Measurements from ENCODE around the gene CDH5. TPM values are rescaled to one million over a fixed set of nuclear protein-coding genes. Genes with fewer than 3 reads are reported as not detected.

Gene CDH5
- 0.12 to 0.33 TPM (median 0.24 TPM) in 5 replicates for total RNA-seq (2022; extraction: Qiagen RNA extraction; ENCODE audit: low read depth)

GRCh38 chr16:66366433-66367299 lies at the start of gene CDH5:
Gene CDH5 (plus strand): TSS chr16:66366691. CDS start chr16:66379338, 12,647 bp downstream.

GRCh38 chr16:66427036-66427860 lies 60.8 kb downstream of the CDH5 start, which contains the start of gene BEAN1:
Gene BEAN1 (plus strand): TSS chr16:66427295. CDS start chr16:66437677, 10,382 bp downstream.

Other genes starting within 250 kb of the CDH5 start
- 2.8 to 5.1 TPM (median 3.8 TPM) in 5 replicates for gene BEAN1, start 60.6 kb downstream of the CDH5 start, total RNA-seq (2022; extraction: Qiagen RNA extraction; ENCODE audit: low read depth)
- gene TK2, start 183.4 kb downstream of the CDH5 start, total RNA-seq (2022; extraction: Qiagen RNA extraction; ENCODE audit: low read depth): 16.6 to 31.9 TPM (median 17.5 TPM) in 5 replicates
- gene CKLF, start 185.9 kb downstream of the CDH5 start, total RNA-seq (2022; extraction: Qiagen RNA extraction; ENCODE audit: low read depth): 58.4 to 75.2 TPM (median 67.6 TPM) in 5 replicates
- 0.50 to 2.4 TPM (median 1.7 TPM) in 5 replicates for gene CMTM1, start 199.7 kb downstream of the CDH5 start, total RNA-seq (2022; extraction: Qiagen RNA extraction; ENCODE audit: low read depth)
- gene CMTM2, start 212.8 kb downstream of the CDH5 start, total RNA-seq (2022; extraction: Qiagen RNA extraction; ENCODE audit: low read depth): not detected in 5 replicates
- gene CMTM3, start 238.0 kb downstream of the CDH5 start, total RNA-seq (2022; extraction: Qiagen RNA extraction; ENCODE audit: low read depth): 80.4 to 87.8 TPM (median 84.8 TPM) in 5 replicates